HG02763 (cell line): ENCODE measurements around the gene GEMIN2.
"Not testable (repeated sequence)": the region's sequence is repeated elsewhere in the genome, so short reads cannot be mapped to it uniquely, and the experiment has no call there.

Source experiments
- ATAC-seq: cut with Tn5 transposase; IDR thresholded peaks from one replicate; pipeline ENCODE4 v1.9.1; 2021; ENCODE audit warnings: mild to moderate bottlenecking, moderate library complexity; ENCODE audit not compliant: unreplicated experiment

Gene GEMIN2

GRCh38 chr14:39114073-39114838 is at the start of gene GEMIN2:
Gene GEMIN2 (plus strand): TSS chr14:39114323. CDS start chr14:39114339, 16 bp downstream.
- peak; percentile 94 for ATAC-seq

DNA sequence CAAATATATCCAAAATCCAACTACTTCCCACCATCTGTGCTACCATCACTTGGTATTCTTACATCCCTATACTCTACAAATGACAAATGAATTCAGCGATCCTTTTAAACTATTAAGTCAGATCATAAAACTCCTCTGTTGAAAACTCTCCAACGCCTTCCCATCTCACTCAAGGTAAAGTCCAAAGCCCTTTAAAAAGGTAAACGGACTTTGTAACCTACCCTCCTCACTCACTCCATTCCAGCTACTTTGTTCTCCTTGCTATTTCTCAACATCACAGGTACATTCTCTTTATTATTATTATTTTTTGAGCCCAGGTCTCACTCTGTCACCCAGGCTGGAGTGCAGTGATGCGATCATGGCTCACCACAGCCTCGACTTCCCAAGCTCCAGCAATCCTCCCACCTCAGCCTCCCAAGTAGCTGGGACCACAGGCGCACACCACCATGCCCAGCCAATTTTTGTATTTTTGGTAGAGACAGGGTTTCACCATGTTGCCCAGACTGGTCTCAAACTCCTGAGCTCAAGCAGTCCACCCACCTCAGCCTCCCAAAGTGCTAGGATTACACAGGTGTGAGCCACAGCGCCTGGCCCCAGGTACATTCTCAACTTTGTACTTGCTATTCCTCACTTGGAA is 44.8 kb upstream of the GEMIN2 start:
- not testable (repeated sequence) for ATAC-seq

- ATAC-seq: no peak
These were observed 44.2 kb upstream of the GEMIN2 start for GRCh38 chr14:39069923-39070322.

- no peak for ATAC-seq
These were observed 43.0 kb upstream of the GEMIN2 start for GRCh38 chr14:39071096-39071495.

GRCh38 chr14:39080886-39081285 is 33.2 kb upstream of the GEMIN2 start:
- no peak for ATAC-seq

DNA sequence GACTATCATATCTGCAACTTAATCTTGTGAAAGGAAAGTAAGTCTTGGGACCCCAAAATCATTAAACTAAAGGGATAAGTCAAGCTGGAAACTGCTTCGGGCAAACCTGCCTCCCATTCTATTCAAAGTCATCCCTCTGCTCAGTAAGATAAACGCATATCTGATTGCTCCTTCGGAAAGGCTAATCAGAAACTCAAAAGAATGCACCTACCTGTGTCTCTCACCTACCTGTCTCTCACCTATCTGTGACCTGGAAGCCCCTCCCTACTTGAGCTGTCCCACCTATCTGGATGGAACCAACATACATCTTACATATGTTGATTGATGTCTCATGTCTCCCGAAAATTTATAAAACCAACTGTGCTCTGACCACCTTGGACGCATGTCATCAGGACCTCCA is 31.0 kb upstream of the GEMIN2 start:
- ATAC-seq: no peak

DNA sequence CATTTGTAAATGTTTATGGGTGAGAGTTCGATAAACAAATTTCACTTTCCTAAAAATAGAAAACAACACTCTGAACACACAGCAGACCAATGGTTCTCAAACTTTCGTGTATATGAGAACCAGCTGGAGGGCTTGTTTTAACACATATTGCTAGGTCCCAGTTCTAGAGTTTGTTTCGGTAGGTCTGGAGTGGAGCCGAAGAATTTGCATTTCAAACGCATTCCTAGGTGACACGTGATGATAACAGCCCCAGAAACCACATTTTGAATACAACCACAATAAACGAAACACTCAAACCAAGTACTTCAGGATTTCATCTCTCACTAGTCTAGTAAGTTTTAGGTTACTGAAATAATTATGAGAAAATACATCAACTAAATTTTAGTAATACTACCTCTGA is 28.2 kb upstream of the GEMIN2 start:
- ATAC-seq: no peak

GRCh38 chr14:39087493-39087892 is 26.6 kb upstream of the GEMIN2 start:
- ATAC-seq: no peak

DNA sequence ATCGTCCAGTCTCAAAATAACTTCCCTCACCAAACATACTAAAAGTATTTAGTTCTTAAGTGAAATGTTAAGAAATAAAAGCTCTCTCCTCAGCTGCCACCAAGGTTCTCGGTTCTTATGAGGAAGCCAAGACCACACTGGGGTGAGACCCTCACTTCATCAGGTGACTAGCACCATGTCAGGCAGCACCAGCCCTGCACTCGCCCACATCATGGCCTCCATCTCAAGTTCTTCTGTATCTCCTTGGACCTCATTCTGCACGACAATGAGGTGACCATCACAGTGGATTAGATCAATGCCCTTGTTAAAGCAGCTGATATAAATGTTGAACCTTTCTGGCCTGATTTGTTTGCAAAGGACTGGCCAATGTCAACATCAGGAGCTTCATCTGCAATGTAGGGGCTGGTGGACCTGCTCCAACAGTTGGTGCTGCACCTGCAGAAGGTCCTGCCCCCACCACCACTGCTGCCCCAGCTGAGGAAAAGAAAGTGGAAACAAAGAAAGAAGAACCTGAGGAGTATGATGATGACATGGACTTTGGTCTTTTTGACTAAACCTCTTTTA is 23.5 kb upstream of the GEMIN2 start:
- no peak for ATAC-seq

DNA sequence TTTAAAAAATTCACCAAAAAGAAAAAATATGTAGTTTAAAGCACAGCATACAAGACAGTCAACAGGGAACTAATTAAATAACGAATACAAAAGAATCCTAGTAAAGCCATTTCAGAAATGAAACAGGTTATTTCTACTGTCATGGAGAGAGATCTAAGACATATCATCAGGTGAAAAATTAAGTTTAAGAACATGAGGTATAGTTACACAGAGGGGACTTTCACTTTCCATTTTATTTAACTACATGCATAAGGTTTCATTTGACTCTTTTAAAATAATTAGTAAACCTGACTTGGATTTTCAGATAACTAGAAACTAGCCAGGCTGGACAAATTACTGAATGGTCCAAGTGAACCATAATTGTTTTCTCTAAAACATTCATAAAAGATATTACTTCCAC is 22.4 kb upstream of the GEMIN2 start:
- no peak for ATAC-seq

- no peak for ATAC-seq
These were observed 19.6 kb upstream of the GEMIN2 start for GRCh38 chr14:39094515-39094914.

DNA sequence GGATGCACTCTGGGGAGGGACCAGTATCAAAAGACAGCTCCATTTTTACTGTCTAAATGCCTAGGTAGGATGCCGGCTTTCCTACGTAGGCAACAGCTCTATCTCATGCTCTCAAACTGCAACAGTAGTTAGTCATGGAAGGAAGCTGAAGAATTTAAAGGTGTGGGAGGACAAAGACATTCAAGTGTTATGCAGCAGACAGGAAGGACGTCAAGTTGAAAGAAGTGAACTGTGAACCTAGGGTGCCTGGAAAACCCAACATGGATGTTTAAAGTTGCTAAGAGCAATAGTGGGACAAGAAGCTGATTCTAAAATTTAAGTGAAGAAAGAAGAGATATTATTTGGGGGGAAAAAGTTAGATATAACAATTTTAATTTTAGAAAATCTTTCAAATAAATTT is 17.0 kb upstream of the GEMIN2 start:
- no peak for ATAC-seq

GRCh38 chr14:39099215-39099614 is 14.9 kb upstream of the GEMIN2 start:
- ATAC-seq: not testable (repeated sequence)

- no peak for ATAC-seq
These were observed 14.4 kb upstream of the GEMIN2 start for GRCh38 chr14:39099748-39100147.

GRCh38 chr14:39102265-39102968 is 11.7 kb upstream of the GEMIN2 start:
- peak; percentile 6 for ATAC-seq

DNA sequence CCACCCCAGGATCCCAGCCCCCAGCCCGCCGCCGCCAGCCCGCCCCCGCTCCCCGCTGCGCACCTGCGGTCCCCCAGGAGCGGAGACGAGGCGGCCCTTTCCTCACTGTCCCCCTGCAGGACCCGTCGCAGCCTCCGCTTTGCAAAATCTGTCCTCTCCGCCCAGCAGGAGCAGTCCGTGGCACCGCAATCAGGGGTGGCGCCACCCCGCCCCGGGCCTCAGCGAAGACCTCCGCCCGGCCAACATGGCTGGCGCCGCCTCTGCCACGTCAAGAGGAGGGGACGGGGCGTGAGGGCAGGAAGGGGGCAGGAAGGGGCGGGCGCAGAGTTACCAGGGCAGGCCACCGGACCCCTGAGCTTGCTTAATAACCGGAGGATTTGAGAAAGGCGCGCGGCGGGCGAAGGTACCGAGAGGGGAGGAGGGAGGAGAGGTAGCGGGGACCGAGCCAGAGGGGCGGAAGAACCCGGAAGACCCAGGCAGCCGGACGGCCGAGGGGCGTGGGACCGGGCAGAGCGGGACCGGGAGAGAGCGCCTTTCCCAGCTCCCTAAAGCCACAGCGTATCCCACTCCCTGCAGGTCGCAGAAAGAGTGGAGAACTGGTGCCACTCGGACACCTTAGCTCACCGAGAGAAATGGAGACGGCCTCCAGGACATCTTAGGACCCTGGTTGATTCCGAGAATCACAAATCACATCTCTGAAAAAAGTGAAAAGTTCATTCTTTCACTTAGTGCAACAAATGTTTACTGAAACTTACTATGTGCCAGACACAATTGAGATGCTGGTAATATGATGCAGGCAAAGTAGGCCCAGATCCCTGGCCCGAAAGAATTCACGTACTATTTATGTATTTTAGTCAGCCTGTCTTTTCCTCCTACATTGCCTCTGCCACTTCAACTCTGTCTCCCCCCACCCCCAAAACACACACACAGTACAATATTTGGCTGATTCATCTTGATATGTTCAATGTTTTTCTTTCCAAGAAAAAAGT is 10.9 kb upstream of the GEMIN2 start, which contains the start of gene SEC23A:
SEC23A (minus strand) TSS at position 267 of the 989 bp plus-strand sequence. CDS start 7,117 bp downstream, outside the sequence.
- ATAC-seq: peak; percentile 93

DNA sequence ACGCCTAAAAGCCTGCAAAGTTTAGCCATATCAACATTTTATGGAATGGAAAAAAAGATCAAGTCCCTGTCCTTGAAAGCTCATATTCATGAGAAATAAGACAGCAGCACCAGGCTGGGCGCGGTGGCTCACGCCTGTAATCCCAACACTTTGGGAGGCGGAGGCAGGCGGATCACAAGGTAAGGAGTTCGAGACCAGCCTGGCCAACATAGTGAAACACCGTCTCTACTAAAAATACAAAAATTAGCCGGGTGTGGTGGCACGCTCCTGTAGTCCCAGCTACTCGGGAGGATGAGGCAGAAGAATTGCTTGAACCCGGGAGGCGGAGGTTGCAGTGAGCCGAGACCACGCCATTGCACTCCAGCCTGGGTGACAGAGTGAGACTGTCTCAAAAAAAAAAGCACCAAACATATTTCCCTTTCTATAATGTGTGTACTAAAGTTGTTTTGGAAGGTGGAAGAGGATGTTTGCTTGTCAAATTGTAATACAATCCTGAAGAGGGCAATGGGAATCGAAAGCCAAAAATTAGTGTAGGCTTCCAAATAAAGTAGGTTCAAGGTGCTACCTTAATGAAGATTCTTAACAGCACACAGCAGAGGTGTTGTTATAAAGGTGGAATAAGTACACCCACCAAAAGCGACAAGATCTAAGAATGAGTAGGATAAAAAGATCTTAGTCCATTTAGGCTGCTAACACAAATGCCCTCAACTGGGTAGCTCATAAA is 9.9 kb upstream of the GEMIN2 start:
- not testable (repeated sequence) for ATAC-seq

GRCh38 chr14:39107591-39107996 is 6.5 kb upstream of the GEMIN2 start:
- no peak for ATAC-seq

GRCh38 chr14:39108791-39109190 is 5.3 kb upstream of the GEMIN2 start:
- ATAC-seq: no peak
